ENCODE data around the gene RBM19.

RBM19 gene

GRCh38 chr12:113841786-113842185, 124.3 kb downstream of the RBM19 start:
- H3K4me3 ChIP-seq (ENCODE audit: severe bottlenecking), result no peak overlapping the region
- H3K27ac ChIP-seq (ENCODE audit: poor library complexity, severe bottlenecking), result no peak overlapping the region
- no peak for TF ChIP-seq CTCF (IDR thresholded peaks at IDR 0.05; ENCODE audit: poor library complexity, severe bottlenecking)
- DNase-seq (ENCODE audit: low spot score) (no peak), ATAC-seq (ENCODE audit: low read depth) (no peak)
- H3K27me3 ChIP-seq (ENCODE audit: insufficient read depth, poor library complexity, severe bottlenecking), result no peaks in the 10 kb centered on the region
- no peaks in the 10 kb centered on the region for H3K36me3 ChIP-seq (ENCODE audit: low read depth)
- no peaks in the 10 kb centered on the region for H3K9me3 ChIP-seq (ENCODE audit: severe bottlenecking)
- no peaks in the 10 kb centered on the region for H3K4me1 ChIP-seq (ENCODE audit: insufficient read depth, poor library complexity, severe bottlenecking)

- Histone ChIP-seq H3K4me1 (ENCODE audit: insufficient read depth, poor library complexity, severe bottlenecking) (no peaks in the 10 kb centered on the region), H3K27me3 (ENCODE audit: insufficient read depth, poor library complexity, severe bottlenecking) (no peaks in the 10 kb centered on the region), H3K9me3 (ENCODE audit: severe bottlenecking) (no peaks in the 10 kb centered on the region), H3K27ac (ENCODE audit: poor library complexity, severe bottlenecking) (no peak overlapping the region), H3K36me3 (ENCODE audit: low read depth) (no peaks in the 10 kb centered on the region), H3K4me3 (ENCODE audit: severe bottlenecking) (no peak overlapping the region)
- no peak for DNase-seq (ENCODE audit: low spot score)
- no peak for ATAC-seq (ENCODE audit: low read depth)
- TF ChIP-seq CTCF (IDR thresholded peaks at IDR 0.05; ENCODE audit: poor library complexity, severe bottlenecking), result no peak
These were observed 125.6 kb downstream of the RBM19 start for GRCh38 chr12:113840401-113841042.

GRCh38 chr12:113838896-113839295, 127.2 kb downstream of the RBM19 start:
- H3K4me3 ChIP-seq (ENCODE audit: severe bottlenecking), result no peak overlapping the region
- no peak for TF ChIP-seq CTCF (IDR thresholded peaks at IDR 0.05; ENCODE audit: poor library complexity, severe bottlenecking)

GRCh38 chr12:113837528-113838296, 128.4 kb downstream of the RBM19 start:
- Histone ChIP-seq H3K27ac (ENCODE audit: poor library complexity, severe bottlenecking) (no peak overlapping the region), H3K4me1 (ENCODE audit: insufficient read depth, poor library complexity, severe bottlenecking) (no peaks in the 10 kb centered on the region), H3K4me3 (ENCODE audit: severe bottlenecking) (no peak overlapping the region), H3K9me3 (ENCODE audit: severe bottlenecking) (no peaks in the 10 kb centered on the region), H3K36me3 (ENCODE audit: low read depth) (no peaks in the 10 kb centered on the region), H3K27me3 (ENCODE audit: insufficient read depth, poor library complexity, severe bottlenecking) (no peaks in the 10 kb centered on the region)
- DNase-seq (ENCODE audit: low spot score), result no peak
- ATAC-seq (ENCODE audit: low read depth), result no peak
- TF ChIP-seq CTCF (IDR thresholded peaks at IDR 0.05; ENCODE audit: poor library complexity, severe bottlenecking), result no peak

More at GRCh38 chr12:113838896-113839295, 127.2 kb downstream of the RBM19 start:
- H3K36me3 ChIP-seq (ENCODE audit: low read depth), result no peaks in the 10 kb centered on the region
- DNase-seq (ENCODE audit: low spot score), result no peak
- no peak overlapping the region for H3K27ac ChIP-seq (ENCODE audit: poor library complexity, severe bottlenecking)
- H3K4me1 ChIP-seq (ENCODE audit: insufficient read depth, poor library complexity, severe bottlenecking), result no peaks in the 10 kb centered on the region
- H3K27me3 ChIP-seq (ENCODE audit: insufficient read depth, poor library complexity, severe bottlenecking), result no peaks in the 10 kb centered on the region
- no peaks in the 10 kb centered on the region for H3K9me3 ChIP-seq (ENCODE audit: severe bottlenecking)
- no peak for ATAC-seq (ENCODE audit: low read depth)

- no peak for TF ChIP-seq CTCF (IDR thresholded peaks at IDR 0.05; ENCODE audit: poor library complexity, severe bottlenecking)
- ATAC-seq (ENCODE audit: low read depth), result no peak
- no peaks in the 10 kb centered on the region for H3K9me3 ChIP-seq (ENCODE audit: severe bottlenecking)
- no peaks in the 10 kb centered on the region for H3K4me1 ChIP-seq (ENCODE audit: insufficient read depth, poor library complexity, severe bottlenecking)
- no peak for DNase-seq (ENCODE audit: low spot score)
- H3K4me3 ChIP-seq (ENCODE audit: severe bottlenecking), result no peak overlapping the region
- H3K27ac ChIP-seq (ENCODE audit: poor library complexity, severe bottlenecking), result no peak overlapping the region
- no peaks in the 10 kb centered on the region for H3K36me3 ChIP-seq (ENCODE audit: low read depth)
- no peaks in the 10 kb centered on the region for H3K27me3 ChIP-seq (ENCODE audit: insufficient read depth, poor library complexity, severe bottlenecking)
These were observed 129.0 kb downstream of the RBM19 start for GRCh38 chr12:113837084-113837483.

Measured in RWPE2 (cell line).